HG03521 (cell line): Measurements from ENCODE around the gene CASP4.

Experiments used
- ATAC-seq: cut with Tn5 transposase; IDR thresholded peaks from one replicate; pipeline ENCODE4 v1.9.1; 2021; ENCODE audit warnings: mild to moderate bottlenecking, moderate library complexity; ENCODE audit not compliant: unreplicated experiment

Gene CASP4

GRCh38 chr11:104895634-104896033 is 72.7 kb downstream of the CASP4 start:
- ATAC-seq = no peak

- ATAC-seq = no peak
Measured at GRCh38 chr11:104893876-104894275, 74.5 kb downstream of the CASP4 start.
